ENCODE results near the gene DUSP23.

- no peak for TF ChIP-seq CTCF (IDR thresholded peaks at IDR 0.05)
- TF ChIP-seq POLR2A (IDR thresholded peaks at IDR 0.05), result no peak
These were observed 1.3 kb upstream of the DUSP23 start for GRCh38 chr1:159779403-159779851.

All from testis (tissue), 2 donors.